Loucy (cell line): Measurements from ENCODE around the gene NUS1.
"Not testable (repeated sequence)": the region's sequence is repeated elsewhere in the genome, so short reads cannot be mapped to it uniquely, and the experiment has no call there.

Experiments
- H2AFZ ChIP-seq: fragments of 200-600 bp; sonication (generic); 2 replicates; pipeline ENCODE4 v1.6.0; 2016; ENCODE audit warnings: antibody characterized with exemption, mild to moderate bottlenecking, low read length, moderate library complexity
- H3F3A ChIP-seq: fragments of 200-600 bp; 2 replicates; pipeline ENCODE4 v1.6.0; 2016; ENCODE audit warnings: antibody characterized with exemption, low read depth, mild to moderate bottlenecking
- H3K27me3 ChIP-seq: fragments of 200-600 bp; sonication (generic); 2 replicates; pipeline ENCODE4 v1.6.1; 2014; ENCODE audit warnings: low read length, mild to moderate bottlenecking; ENCODE audit not compliant: insufficient read depth, poor library complexity, severe bottlenecking
- H3K36me3 ChIP-seq: fragments of 200-600 bp; sonication (generic); 2 replicates; pipeline ENCODE4 v1.6.1; 2016; ENCODE audit warnings: low read length; ENCODE audit not compliant: insufficient read depth
- H3K4me1 ChIP-seq: fragments of 200-600 bp; sonication (generic); 2 replicates; pipeline ENCODE4 v1.5.1; 2014; ENCODE audit warnings: low read length, mild to moderate bottlenecking; ENCODE audit not compliant: insufficient read depth, poor library complexity, severe bottlenecking
- H3K4me2 ChIP-seq: fragments of 200-600 bp; sonication (generic); 2 replicates; pipeline ENCODE4 v1.6.0; 2014; ENCODE audit warnings: antibody characterized with exemption, low read length, low read depth, mild to moderate bottlenecking; ENCODE audit not compliant: poor library complexity, severe bottlenecking
- H3K4me3 ChIP-seq: fragments of 200-600 bp; sonication (generic); 2 replicates; pipeline ENCODE4 v1.5.1; 2014; ENCODE audit warnings: low read length, mild to moderate bottlenecking, mixed read lengths; ENCODE audit not compliant: poor library complexity, severe bottlenecking
- H3K79me2 ChIP-seq: fragments of 200-600 bp; sonication (generic); 2 replicates; pipeline ENCODE4 v1.6.1; 2014; ENCODE audit warnings: low read length; ENCODE audit not compliant: insufficient read depth
- H3K9ac ChIP-seq: fragments of 200-600 bp; sonication (generic); 2 replicates; pipeline ENCODE4 v1.6.0; 2014; ENCODE audit warnings: mild to moderate bottlenecking, low read depth, low read length, moderate library complexity; ENCODE audit not compliant: poor library complexity, severe bottlenecking
- H3K9me2 ChIP-seq: fragments of 200-600 bp; sonication (generic); replicated peaks from 2 replicates; pipeline ENCODE4 v1.6.1; 2016; ENCODE audit warnings: low read depth, low read length, mixed read lengths
- H3K9me3 ChIP-seq: fragments of 200-600 bp; sonication (generic); 2 replicates; pipeline ENCODE4 v1.6.1; 2014; ENCODE audit warnings: mild to moderate bottlenecking, antibody characterized with exemption, low read length, low read depth; ENCODE audit not compliant: insufficient read depth
- H4K20me1 ChIP-seq: fragments of 200-600 bp; sonication (generic); 2 replicates; pipeline ENCODE4 v1.6.0; 2014; ENCODE audit warnings: antibody characterized with exemption, low read length, mild to moderate bottlenecking; ENCODE audit not compliant: insufficient read depth, poor library complexity, severe bottlenecking
- EZH2phosphoT487 ChIP-seq: fragments of 200-600 bp; IDR thresholded peaks from 2 replicates; pipeline ENCODE4 v1.6.1; 2018; ENCODE audit warnings: antibody characterized with exemption, mild to moderate bottlenecking, moderate library complexity, borderline replicate concordance
- TF ChIP-seq, protein P1 (sequence below): fragments of 200-600 bp; sonication (generic); conservative IDR thresholded peaks from 2 replicates; pipeline ENCODE4 v1.5.1; 2014; ENCODE audit warnings: mild to moderate bottlenecking, antibody characterized with exemption, low read length

Gene NUS1

GRCh38 chr6:117637770-117638169 is 37.5 kb upstream of the NUS1 start:
- H3K36me3 ChIP-seq: no peaks in the 10 kb centered on the region
- H4K20me1 ChIP-seq: no peaks in the 10 kb centered on the region
- H3K27me3 ChIP-seq: no peaks in the 10 kb centered on the region
- no peak overlapping the region for H3K4me2 ChIP-seq
- no peak overlapping the region for H3K4me3 ChIP-seq
- no peaks in the 10 kb centered on the region for H3K79me2 ChIP-seq
- H3F3A ChIP-seq: no peaks in the 10 kb centered on the region
- no peaks in the 10 kb centered on the region for H3K4me1 ChIP-seq
- H3K9me3 ChIP-seq: 0 out of 2 replicates have a peak, but pooled peaks cover 3% of the 10 kb centered on the region
- TF ChIP-seq EZH2phosphoT487: no peak
- TF ChIP-seq, protein P1, sequence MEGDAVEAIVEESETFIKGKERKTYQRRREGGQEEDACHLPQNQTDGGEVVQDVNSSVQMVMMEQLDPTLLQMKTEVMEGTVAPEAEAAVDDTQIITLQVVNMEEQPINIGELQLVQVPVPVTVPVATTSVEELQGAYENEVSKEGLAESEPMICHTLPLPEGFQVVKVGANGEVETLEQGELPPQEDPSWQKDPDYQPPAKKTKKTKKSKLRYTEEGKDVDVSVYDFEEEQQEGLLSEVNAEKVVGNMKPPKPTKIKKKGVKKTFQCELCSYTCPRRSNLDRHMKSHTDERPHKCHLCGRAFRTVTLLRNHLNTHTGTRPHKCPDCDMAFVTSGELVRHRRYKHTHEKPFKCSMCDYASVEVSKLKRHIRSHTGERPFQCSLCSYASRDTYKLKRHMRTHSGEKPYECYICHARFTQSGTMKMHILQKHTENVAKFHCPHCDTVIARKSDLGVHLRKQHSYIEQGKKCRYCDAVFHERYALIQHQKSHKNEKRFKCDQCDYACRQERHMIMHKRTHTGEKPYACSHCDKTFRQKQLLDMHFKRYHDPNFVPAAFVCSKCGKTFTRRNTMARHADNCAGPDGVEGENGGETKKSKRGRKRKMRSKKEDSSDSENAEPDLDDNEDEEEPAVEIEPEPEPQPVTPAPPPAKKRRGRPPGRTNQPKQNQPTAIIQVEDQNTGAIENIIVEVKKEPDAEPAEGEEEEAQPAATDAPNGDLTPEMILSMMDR: no peak
- H3K9me2 ChIP-seq: no peaks in the 10 kb centered on the region
- H2AFZ ChIP-seq: no peak overlapping the region
- H3K9ac ChIP-seq: no peak overlapping the region

DNA sequence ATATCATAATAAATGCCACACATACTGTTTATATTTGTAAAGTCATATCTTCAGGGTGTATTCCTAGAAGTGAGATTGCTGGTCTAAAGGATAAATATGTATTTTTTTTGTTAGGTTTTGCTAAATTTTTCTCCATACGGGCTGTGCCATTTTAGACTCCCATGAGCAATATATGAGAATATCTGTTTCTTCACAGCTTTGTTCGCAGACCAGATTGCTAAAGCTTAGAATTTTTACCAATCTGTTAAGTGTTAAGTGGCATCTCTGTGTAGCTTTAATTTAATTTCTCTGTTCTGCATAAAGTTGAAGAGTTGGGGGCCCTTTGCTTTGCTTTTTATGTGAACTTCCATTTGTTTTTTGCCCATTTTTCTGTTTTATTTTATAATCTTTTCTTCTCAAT is 32.3 kb upstream of the NUS1 start:
- Histone ChIP-seq H3F3A (no peaks in the 10 kb centered on the region), H3K4me3 (no peak overlapping the region), H3K9me2 (no peaks in the 10 kb centered on the region), H3K9me3 (0 out of 2 replicates have a peak, but pooled peaks cover 3% of the 10 kb centered on the region), H3K36me3 (no peaks in the 10 kb centered on the region), H3K79me2 (no peaks in the 10 kb centered on the region), H3K4me1 (no peaks in the 10 kb centered on the region), H3K4me2 (no peak overlapping the region), H3K9ac (no peak overlapping the region), H4K20me1 (no peaks in the 10 kb centered on the region), H2AFZ (no peak overlapping the region), H3K27me3 (no peaks in the 10 kb centered on the region)
- no peak for TF ChIP-seq EZH2phosphoT487

DNA sequence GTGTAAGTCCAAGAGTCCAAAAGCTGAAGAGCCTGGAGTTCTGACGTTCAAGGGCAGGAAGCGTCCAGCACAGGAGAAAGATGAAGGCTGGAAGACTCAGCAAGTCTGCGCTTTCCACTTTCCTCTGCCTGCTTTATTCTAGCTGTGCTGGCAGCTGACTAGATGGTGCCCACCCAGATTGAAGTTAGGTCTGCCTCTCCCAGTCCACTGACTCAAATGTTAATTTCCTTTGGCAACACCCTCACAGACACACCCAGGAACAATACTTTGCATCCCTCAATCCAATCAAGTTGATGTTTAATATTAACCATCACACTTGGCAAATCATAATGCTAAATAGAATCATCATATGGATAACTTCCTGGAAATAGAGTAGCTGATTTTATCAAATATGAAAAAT is 23.3 kb upstream of the NUS1 start:
- not testable (repeated sequence) for H3K36me3 ChIP-seq, H3K27me3 ChIP-seq, H3K79me2 ChIP-seq, H2AFZ ChIP-seq, H3K9me2 ChIP-seq, H3K4me2 ChIP-seq, H3K9ac ChIP-seq, H3K4me3 ChIP-seq, H3F3A ChIP-seq, H4K20me1 ChIP-seq, H3K4me1 ChIP-seq, H3K9me3 ChIP-seq

GRCh38 chr6:117653949-117654348 is 21.3 kb upstream of the NUS1 start:
- no peak for TF ChIP-seq EZH2phosphoT487
- TF ChIP-seq, protein P1: no peak
- Histone ChIP-seq H3K9me3 (no peaks in the 10 kb centered on the region), H3K4me1 (no peaks in the 10 kb centered on the region), H3K9me2 (no peaks in the 10 kb centered on the region), H3K27me3 (no peaks in the 10 kb centered on the region), H4K20me1 (no peaks in the 10 kb centered on the region), H3K36me3 (no peaks in the 10 kb centered on the region), H3F3A (0 out of 2 replicates have a peak, but pooled peaks cover 3% of the 10 kb centered on the region), H2AFZ (no peak overlapping the region), H3K9ac (no peak overlapping the region), H3K4me3 (no peak overlapping the region), H3K4me2 (no peak overlapping the region), H3K79me2 (no peaks in the 10 kb centered on the region)
